Mucosa of stomach (tissue), 1 donor: Measurements from ENCODE around the gene ABCC3.

Experiments
- H3K27me3 ChIP-seq: one replicate; pipeline ENCODE4 v1.7.0; 2013; ENCODE audit warnings: mild to moderate bottlenecking, low read length; ENCODE audit not compliant: control insufficient read depth, insufficient read depth
- H3K36me3 ChIP-seq: one replicate; pipeline ENCODE4 v1.7.0; 2013; ENCODE audit warnings: low read length; ENCODE audit not compliant: control insufficient read depth, insufficient read depth
- H3K4me1 ChIP-seq: one replicate; pipeline ENCODE4 v1.7.0; 2013; ENCODE audit warnings: mild to moderate bottlenecking, low read length; ENCODE audit not compliant: control insufficient read depth, insufficient read depth
- H3K4me3 ChIP-seq: one replicate; pipeline ENCODE4 v1.7.0; 2013; ENCODE audit warnings: low read length
- H3K9ac ChIP-seq: one replicate; pipeline ENCODE4 v1.7.0; 2013; ENCODE audit warnings: mild to moderate bottlenecking, low read length, moderate library complexity
- H3K9me3 ChIP-seq: one replicate; pipeline ENCODE4 v1.7.0; 2013; ENCODE audit warnings: mild to moderate bottlenecking, low read length, moderate library complexity; ENCODE audit not compliant: control insufficient read depth
- donor health status: Pancreatic carcinoma.

ABCC3 gene

DNA sequence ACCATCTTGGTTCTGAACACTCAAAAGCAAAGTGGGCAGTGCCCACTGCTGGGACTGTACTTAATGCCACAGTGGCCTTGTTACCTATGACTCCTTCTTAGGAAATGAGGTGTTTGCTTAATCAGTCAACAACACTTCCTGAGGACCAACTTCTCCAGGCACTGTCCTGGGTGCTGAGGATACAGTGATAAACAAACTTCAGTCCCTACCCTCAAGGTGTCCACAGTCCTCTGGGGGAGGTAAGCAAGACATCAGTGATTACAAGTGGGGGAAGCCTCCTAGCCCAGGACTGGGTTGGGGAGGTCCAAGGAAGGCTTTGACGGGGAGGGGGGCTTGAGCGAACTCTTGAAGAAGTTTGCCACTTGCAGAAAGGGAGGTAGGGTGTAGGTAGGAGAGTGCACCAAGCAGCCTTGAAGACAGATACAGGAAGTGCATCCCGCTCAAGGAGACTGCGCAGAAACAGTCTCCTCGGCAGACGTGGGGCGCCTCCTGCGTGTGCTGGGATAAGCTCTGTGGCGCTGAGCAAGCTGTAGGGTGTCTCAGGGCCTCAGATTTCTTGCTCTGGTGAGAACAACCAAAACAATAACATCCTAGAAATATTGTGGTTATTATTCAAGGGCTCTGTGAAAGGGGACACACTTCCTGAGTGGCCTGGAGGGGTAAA is 2.6 kb upstream of the ABCC3 start:
- Histone ChIP-seq H3K36me3 (no peaks in the 10 kb centered on the region), H3K9me3 (no peaks in the 10 kb centered on the region), H3K4me3 (no peak overlapping the region), H3K4me1 (peaks cover 72% of the 10 kb centered on the region), H3K27me3 (no peaks in the 10 kb centered on the region), H3K9ac (no peak overlapping the region)

DNA sequence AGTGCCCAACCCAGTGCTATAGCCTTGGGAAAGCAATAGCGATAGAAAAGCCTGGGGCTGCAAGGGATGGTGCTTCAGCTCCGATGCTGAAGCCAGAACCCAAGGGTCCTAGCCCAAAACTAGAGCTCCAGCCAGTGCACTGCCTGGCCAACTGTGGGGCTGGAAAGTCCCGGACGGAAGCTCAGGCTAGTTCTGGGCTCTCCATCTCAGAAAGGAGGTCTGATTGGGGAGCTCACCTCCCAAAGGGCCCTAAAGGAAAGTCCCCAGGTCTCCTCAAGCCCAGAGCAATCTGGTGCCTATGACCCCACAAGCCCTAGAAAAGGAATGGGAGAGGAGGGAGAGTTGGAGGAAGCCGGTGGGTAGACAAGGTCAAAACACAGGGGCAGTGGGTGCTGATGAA is 2.0 kb upstream of the ABCC3 start:
- no peaks in the 10 kb centered on the region for H3K36me3 ChIP-seq
- no peaks in the 10 kb centered on the region for H3K27me3 ChIP-seq
- no peaks in the 10 kb centered on the region for H3K9me3 ChIP-seq
- no peak overlapping the region for H3K9ac ChIP-seq
- H3K4me1 ChIP-seq, result peaks cover 77% of the 10 kb centered on the region
- H3K4me3 ChIP-seq, result no peak overlapping the region

DNA sequence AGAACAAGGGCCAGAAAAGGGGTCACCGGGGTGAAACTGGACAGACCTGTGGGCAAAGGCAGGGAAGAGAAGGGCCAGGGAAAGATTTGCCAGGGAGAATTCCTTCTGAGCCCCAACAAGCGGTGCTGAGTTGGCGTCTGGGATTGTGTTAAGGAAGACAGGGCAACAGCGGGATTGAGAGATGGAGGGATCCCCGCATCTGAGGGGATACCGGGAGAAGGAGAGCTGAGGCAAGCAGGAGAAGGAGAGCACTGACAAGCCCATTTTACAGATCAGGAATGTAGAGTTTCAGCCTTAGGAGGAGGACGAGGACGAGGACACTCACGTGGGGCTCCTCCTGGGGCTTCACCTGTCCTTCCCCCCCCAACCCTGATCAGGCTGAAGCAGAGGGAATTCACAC is 998 bp upstream of the ABCC3 start:
- Histone ChIP-seq H3K4me1 (peaks cover 77% of the 10 kb centered on the region), H3K4me3 (no peak overlapping the region), H3K36me3 (no peaks in the 10 kb centered on the region), H3K27me3 (no peaks in the 10 kb centered on the region), H3K9me3 (no peaks in the 10 kb centered on the region), H3K9ac (no peak overlapping the region)

DNA sequence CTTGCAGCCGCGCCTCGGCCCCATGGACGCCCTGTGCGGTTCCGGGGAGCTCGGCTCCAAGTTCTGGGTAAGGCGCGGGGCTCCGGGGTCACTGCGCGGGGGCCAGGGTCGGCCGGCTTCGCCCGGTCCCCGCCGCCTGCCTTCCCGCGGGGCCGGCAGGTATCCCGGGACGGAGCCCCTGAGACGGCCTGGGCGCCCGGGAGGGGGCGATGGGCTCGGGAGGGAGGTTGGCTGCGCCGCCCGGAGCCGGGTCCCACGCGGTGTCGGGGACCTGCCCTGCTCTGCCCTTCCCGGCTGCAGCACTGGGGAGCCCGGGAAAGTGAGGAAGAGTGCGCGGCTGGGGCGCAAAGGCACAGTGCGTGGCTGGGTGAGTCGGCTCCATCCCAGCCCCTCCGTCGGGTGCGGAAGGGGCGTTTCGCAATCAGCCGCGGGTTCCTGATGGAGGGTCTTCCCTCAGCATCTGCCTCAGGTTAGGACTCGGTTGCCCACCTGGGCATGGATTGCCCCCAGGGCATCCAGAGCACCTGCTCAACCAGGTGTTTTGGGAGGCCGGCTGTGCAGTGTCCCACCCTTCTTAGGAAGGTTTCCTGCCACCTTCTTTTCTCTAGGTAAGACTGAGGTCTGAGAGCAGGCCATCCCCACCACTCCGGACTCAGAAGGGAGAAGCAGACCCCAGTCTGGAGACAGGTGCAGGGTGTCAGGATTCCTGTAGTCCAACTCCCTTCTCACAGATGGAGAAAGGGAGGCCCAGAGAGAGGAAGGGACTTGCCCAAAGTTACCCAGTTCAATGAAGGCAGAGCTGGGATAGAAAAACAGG is 442 bp downstream of the ABCC3 start:
- peaks cover 77% of the 10 kb centered on the region for H3K4me1 ChIP-seq
- H3K9ac ChIP-seq, result peak overlapping the region; percentile 81
- no peaks in the 10 kb centered on the region for H3K9me3 ChIP-seq
- H3K36me3 ChIP-seq, result no peaks in the 10 kb centered on the region
- no peaks in the 10 kb centered on the region for H3K27me3 ChIP-seq
- peak overlapping the region; percentile 31 for H3K4me3 ChIP-seq

- H3K27me3 ChIP-seq, result no peaks in the 10 kb centered on the region
- H3K4me1 ChIP-seq, result peaks cover 77% of the 10 kb centered on the region
- no peaks in the 10 kb centered on the region for H3K36me3 ChIP-seq
- H3K4me3 ChIP-seq, result peak overlapping the region; percentile 31
- peak overlapping the region; percentile 81 for H3K9ac ChIP-seq
- no peaks in the 10 kb centered on the region for H3K9me3 ChIP-seq
These were observed 976 bp downstream of the ABCC3 start for GRCh38 chr17:50635732-50635981.

GRCh38 chr17:50635982-50636803 is 1.5 kb downstream of the ABCC3 start:
- Histone ChIP-seq H3K27me3 (no peaks in the 10 kb centered on the region), H3K9me3 (no peaks in the 10 kb centered on the region), H3K4me3 (peak overlapping the region; percentile 31), H3K4me1 (peaks cover 77% of the 10 kb centered on the region), H3K9ac (peak overlapping the region; percentile 81), H3K36me3 (no peaks in the 10 kb centered on the region)

GRCh38 chr17:50636804-50637195 is 2.1 kb downstream of the ABCC3 start:
- no peak overlapping the region for H3K4me3 ChIP-seq
- H3K9me3 ChIP-seq, result no peaks in the 10 kb centered on the region
- no peaks in the 10 kb centered on the region for H3K36me3 ChIP-seq
- H3K27me3 ChIP-seq, result no peaks in the 10 kb centered on the region
- H3K4me1 ChIP-seq, result peaks cover 77% of the 10 kb centered on the region
- H3K9ac ChIP-seq, result peak overlapping the region; percentile 81

- Histone ChIP-seq H3K4me3 (no peak overlapping the region), H3K4me1 (peaks cover 84% of the 10 kb centered on the region), H3K36me3 (peaks cover 7% of the 10 kb centered on the region), H3K9me3 (no peaks in the 10 kb centered on the region), H3K27me3 (no peaks in the 10 kb centered on the region), H3K9ac (peak overlapping the region; percentile 49)
These were observed 3.3 kb downstream of the ABCC3 start for GRCh38 chr17:50637829-50638605.

- Histone ChIP-seq H3K36me3 (peaks cover 9% of the 10 kb centered on the region), H3K4me1 (peaks cover 86% of the 10 kb centered on the region), H3K9ac (peak overlapping the region; percentile 49), H3K9me3 (no peaks in the 10 kb centered on the region), H3K4me3 (no peak overlapping the region), H3K27me3 (no peaks in the 10 kb centered on the region)
These were observed 3.9 kb downstream of the ABCC3 start for GRCh38 chr17:50638606-50638965.

GRCh38 chr17:50638966-50639713 is 4.5 kb downstream of the ABCC3 start:
- Histone ChIP-seq H3K27me3 (no peaks in the 10 kb centered on the region), H3K4me3 (no peak overlapping the region), H3K36me3 (peaks cover 11% of the 10 kb centered on the region), H3K9ac (peak overlapping the region; percentile 49), H3K9me3 (no peaks in the 10 kb centered on the region), H3K4me1 (peaks cover 84% of the 10 kb centered on the region)

DNA sequence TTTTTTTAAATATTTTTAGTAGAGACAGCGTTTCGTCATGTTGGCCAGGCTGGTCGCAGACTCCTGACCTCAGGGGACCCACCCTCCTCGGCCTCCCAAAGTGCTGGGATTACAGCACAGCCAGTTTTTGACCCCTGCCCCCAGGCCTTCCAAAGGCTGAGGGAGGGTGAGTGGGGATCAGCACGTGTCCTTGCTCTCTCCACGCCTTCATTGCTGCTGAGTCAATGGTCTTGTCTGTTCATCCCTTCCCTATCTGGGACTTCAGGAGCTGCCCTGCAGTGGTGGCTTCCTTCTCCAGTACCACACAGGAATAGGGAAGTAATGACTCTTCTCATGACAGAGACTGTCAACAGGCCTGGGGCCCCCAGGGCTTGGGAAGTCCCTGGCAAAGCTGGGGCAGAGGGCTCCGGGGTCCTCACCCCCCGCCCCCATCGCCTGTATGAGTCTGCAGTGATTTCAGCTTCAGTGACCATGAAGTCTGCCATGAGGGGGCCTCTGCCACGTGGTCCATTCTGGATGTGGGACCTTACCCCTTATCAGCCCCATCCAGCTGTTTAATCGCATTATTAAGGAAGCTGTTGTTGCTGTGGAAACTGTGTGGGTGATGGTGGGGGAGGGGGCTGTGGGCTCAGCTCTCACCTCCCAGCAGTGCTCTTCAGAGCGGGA is 6.1 kb downstream of the ABCC3 start:
- peaks cover 11% of the 10 kb centered on the region for H3K36me3 ChIP-seq
- no peak overlapping the region for H3K4me3 ChIP-seq
- peak overlapping the region; percentile 30 for H3K9ac ChIP-seq
- no peaks in the 10 kb centered on the region for H3K27me3 ChIP-seq
- H3K9me3 ChIP-seq, result no peaks in the 10 kb centered on the region
- H3K4me1 ChIP-seq, result peaks cover 79% of the 10 kb centered on the region
